Loucy (cell line): ENCODE results near the gene HDGFL3.

Experiments
- H2AFZ ChIP-seq: fragments of 200-600 bp; sonication (generic); 2 replicates; pipeline ENCODE4 v1.6.0; 2016; ENCODE audit warnings: antibody characterized with exemption, mild to moderate bottlenecking, low read length, moderate library complexity
- H3F3A ChIP-seq: fragments of 200-600 bp; 2 replicates; pipeline ENCODE4 v1.6.0; 2016; ENCODE audit warnings: antibody characterized with exemption, low read depth, mild to moderate bottlenecking
- H3K27me3 ChIP-seq: fragments of 200-600 bp; sonication (generic); 2 replicates; pipeline ENCODE4 v1.6.1; 2014; ENCODE audit warnings: low read length, mild to moderate bottlenecking; ENCODE audit not compliant: insufficient read depth, poor library complexity, severe bottlenecking
- H3K36me3 ChIP-seq: fragments of 200-600 bp; sonication (generic); 2 replicates; pipeline ENCODE4 v1.6.1; 2016; ENCODE audit warnings: low read length; ENCODE audit not compliant: insufficient read depth
- H3K4me1 ChIP-seq: fragments of 200-600 bp; sonication (generic); 2 replicates; pipeline ENCODE4 v1.5.1; 2014; ENCODE audit warnings: low read length, mild to moderate bottlenecking; ENCODE audit not compliant: insufficient read depth, poor library complexity, severe bottlenecking
- H3K4me2 ChIP-seq: fragments of 200-600 bp; sonication (generic); 2 replicates; pipeline ENCODE4 v1.6.0; 2014; ENCODE audit warnings: antibody characterized with exemption, low read length, low read depth, mild to moderate bottlenecking; ENCODE audit not compliant: poor library complexity, severe bottlenecking
- H3K4me3 ChIP-seq: fragments of 200-600 bp; sonication (generic); 2 replicates; pipeline ENCODE4 v1.5.1; 2014; ENCODE audit warnings: low read length, mild to moderate bottlenecking, mixed read lengths; ENCODE audit not compliant: poor library complexity, severe bottlenecking
- H3K79me2 ChIP-seq: fragments of 200-600 bp; sonication (generic); 2 replicates; pipeline ENCODE4 v1.6.1; 2014; ENCODE audit warnings: low read length; ENCODE audit not compliant: insufficient read depth
- H3K9ac ChIP-seq: fragments of 200-600 bp; sonication (generic); 2 replicates; pipeline ENCODE4 v1.6.0; 2014; ENCODE audit warnings: mild to moderate bottlenecking, low read depth, low read length, moderate library complexity; ENCODE audit not compliant: poor library complexity, severe bottlenecking
- H3K9me2 ChIP-seq: fragments of 200-600 bp; sonication (generic); replicated peaks from 2 replicates; pipeline ENCODE4 v1.6.1; 2016; ENCODE audit warnings: low read depth, low read length, mixed read lengths
- H3K9me3 ChIP-seq: fragments of 200-600 bp; sonication (generic); 2 replicates; pipeline ENCODE4 v1.6.1; 2014; ENCODE audit warnings: mild to moderate bottlenecking, antibody characterized with exemption, low read length, low read depth; ENCODE audit not compliant: insufficient read depth
- H4K20me1 ChIP-seq: fragments of 200-600 bp; sonication (generic); 2 replicates; pipeline ENCODE4 v1.6.0; 2014; ENCODE audit warnings: antibody characterized with exemption, low read length, mild to moderate bottlenecking; ENCODE audit not compliant: insufficient read depth, poor library complexity, severe bottlenecking
- CTCF ChIP-seq: fragments of 200-600 bp; sonication (generic); conservative IDR thresholded peaks from 2 replicates; pipeline ENCODE4 v1.5.1; 2014; ENCODE audit warnings: mild to moderate bottlenecking, antibody characterized with exemption, low read length
- EZH2phosphoT487 ChIP-seq: fragments of 200-600 bp; IDR thresholded peaks from 2 replicates; pipeline ENCODE4 v1.6.1; 2018; ENCODE audit warnings: antibody characterized with exemption, mild to moderate bottlenecking, moderate library complexity, borderline replicate concordance

HDGFL3 gene

GRCh38 chr15:83198476-83198875 lies 9.1 kb downstream of the HDGFL3 start:
- Histone ChIP-seq H3K79me2 (peaks cover 98% of the 10 kb centered on the region), H3K9me2 (no peaks in the 10 kb centered on the region), H3K27me3 (no peaks in the 10 kb centered on the region), H3K9me3 (no peaks in the 10 kb centered on the region), H4K20me1 (peaks cover 84% of the 10 kb centered on the region), H3K4me1 (peaks cover 46% of the 10 kb centered on the region), H3K9ac (no peak overlapping the region), H3K4me2 (peak overlapping the region; percentile 57), H2AFZ (no peak overlapping the region), H3K36me3 (no peaks in the 10 kb centered on the region), H3F3A (peaks cover 6% of the 10 kb centered on the region), H3K4me3 (peak overlapping the region; percentile 35)
- TF ChIP-seq CTCF (no peak), EZH2phosphoT487 (no peak)

- H3K4me2 ChIP-seq = no peak overlapping the region
- no peak for TF ChIP-seq EZH2phosphoT487
- TF ChIP-seq CTCF = no peak
- peaks cover 99% of the 10 kb centered on the region for H3K79me2 ChIP-seq
These were observed 13.1 kb downstream of the HDGFL3 start for GRCh38 chr15:83194528-83194927.

GRCh38 chr15:83193721-83194120 lies 13.9 kb downstream of the HDGFL3 start:
- Histone ChIP-seq H3K9me3 (no peaks in the 10 kb centered on the region), H2AFZ (no peak overlapping the region), H4K20me1 (peaks cover 52% of the 10 kb centered on the region), H3K4me3 (no peak overlapping the region), H3K79me2 (peaks cover 99% of the 10 kb centered on the region), H3F3A (no peaks in the 10 kb centered on the region), H3K4me1 (peaks cover 14% of the 10 kb centered on the region), H3K36me3 (peaks cover 4% of the 10 kb centered on the region; the same call in 1 of the 2 replicates), H3K4me2 (no peak overlapping the region), H3K9me2 (no peaks in the 10 kb centered on the region), H3K9ac (no peak overlapping the region), H3K27me3 (no peaks in the 10 kb centered on the region)
- TF ChIP-seq CTCF (no peak), EZH2phosphoT487 (no peak)

More at GRCh38 chr15:83194528-83194927, 13.1 kb downstream of the HDGFL3 start:
- no peak overlapping the region for H2AFZ ChIP-seq
- H3K27me3 ChIP-seq = no peaks in the 10 kb centered on the region
- no peaks in the 10 kb centered on the region for H3K9me3 ChIP-seq
- no peak overlapping the region for H3K4me3 ChIP-seq
- peaks cover 2% of the 10 kb centered on the region; the same call in 1 of the 2 replicates for H3F3A ChIP-seq
- H4K20me1 ChIP-seq = peaks cover 56% of the 10 kb centered on the region
- H3K9ac ChIP-seq = no peak overlapping the region
- H3K36me3 ChIP-seq = peaks cover 4% of the 10 kb centered on the region; the same call in 1 of the 2 replicates
- no peaks in the 10 kb centered on the region for H3K9me2 ChIP-seq
- peaks cover 22% of the 10 kb centered on the region for H3K4me1 ChIP-seq
